ENCODE data around the gene MAP4. TPM values are rescaled to one million over a fixed set of nuclear protein-coding genes. Genes with fewer than 3 reads are reported as not detected.

MAP4 gene
- total and polyA plus RNA-seq, 2 donors (not counting 1 experiment from before 2014, with no cell fraction given), result 39.2 to 132 TPM

DNA sequence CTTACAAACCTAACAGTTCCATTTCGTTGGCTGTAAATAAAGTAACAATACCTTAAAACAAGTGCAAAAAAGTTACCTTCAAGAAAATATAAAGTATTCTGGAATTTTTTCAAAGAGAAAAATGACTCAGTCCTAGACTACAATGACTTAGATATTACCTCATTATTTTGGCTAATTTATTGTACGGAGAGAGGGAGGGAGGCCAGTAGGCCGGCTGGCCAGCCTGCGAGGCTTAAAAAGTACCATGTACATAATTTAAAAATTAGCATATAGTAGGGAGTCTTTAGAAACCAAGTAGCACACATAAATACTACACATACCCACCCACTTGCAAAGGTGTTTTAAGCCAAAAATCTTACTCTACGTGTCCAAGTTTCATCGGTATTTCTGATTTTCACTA lies 41.9 kb upstream of the MAP4 start:
- Mint-ChIP-seq H3K4me3 (no peak overlapping the region), H3K4me1 (peaks cover 15% of the 10 kb centered on the region), H3K9me3 (ENCODE audit: insufficient read depth) (no peaks in the 10 kb centered on the region), H3K27me3 (no peaks in the 10 kb centered on the region), H3K27ac (no peak overlapping the region)
- Histone ChIP-seq H3K79me2 (ENCODE audit: control insufficient read depth, insufficient read depth, low read length) (peaks cover 42% of the 10 kb centered on the region), H3K27me3 (replicated peaks in 1 of 4; ENCODE audit: control extremely low read depth in 1 of 4, control insufficient read depth in 3 of 4, insufficient read depth in 4 of 4, low read length in 3 of 4) (no peaks in the 10 kb centered on the region), H3K27ac (ENCODE audit: low read length in 2 of 2) (no peak overlapping the region), H3K9ac (ENCODE audit: low read length) (no peak overlapping the region), H2AFZ (ENCODE audit: insufficient read depth, low read depth, low read length, poor library complexity, severe bottlenecking) (no peak overlapping the region), H3K4me3 (ENCODE audit: control extremely low read depth in 1 of 5, extremely low read depth in 1 of 5, insufficient read depth in 1 of 5, low read depth in 2 of 5, low read length in 4 of 5) (no peak overlapping the region), H3K36me3 (replicated peaks in 1 of 2; ENCODE audit: control extremely low read depth in 1 of 2, control insufficient read depth in 1 of 2, extremely low read depth in 1 of 2, insufficient read depth in 2 of 2, low read length in 1 of 2) (no peaks in the 10 kb centered on the region), H4K20me1 (ENCODE audit: control insufficient read depth, insufficient read depth, low read length, poor library complexity, severe bottlenecking) (peaks cover 23% of the 10 kb centered on the region), H3K4me2 (replicated peaks; ENCODE audit: low read depth, low read length, poor library complexity, severe bottlenecking) (no peak overlapping the region), H3K9me3 (ENCODE audit: control extremely low read depth in 1 of 3, control insufficient read depth in 2 of 3, insufficient read depth in 1 of 3, low read length in 2 of 3) (peaks cover 0 to 12% (median 0%) of the 10 kb centered on the region in 3 donors), H3K4me1 (ENCODE audit: control insufficient read depth in 2 of 2, insufficient read depth in 2 of 2, low read length in 2 of 2) (no peaks in the 10 kb centered on the region)
- ChIA-PET CTCF (no interaction called here), POLR2A (no interaction called here)
- TF ChIP-seq EZH2 (IDR thresholded peaks at IDR 0.05; ENCODE audit: borderline replicate concordance, insufficient read depth, low read depth, low read length, poor library complexity, severe bottlenecking), result no peak
- TF ChIP-seq CTCF (IDR thresholded peaks at IDR 0.05), result no peak
- ATAC-seq (ENCODE audit: low read depth) (no peak), DNase-seq (no peak)
- intact Hi-C loops (cut with micrococcal nuclease), result no loop called here
- no CpG with 5 or more reads among the region's 6 CpGs for WGBS (ENCODE audit: insufficient coverage)

GRCh38 chr3:48057521-48057920 lies 41.3 kb upstream of the MAP4 start:
- TF ChIP-seq CTCF (IDR thresholded peaks at IDR 0.05) (no peak), EZH2 (IDR thresholded peaks at IDR 0.05; ENCODE audit: borderline replicate concordance, insufficient read depth, low read depth, low read length, poor library complexity, severe bottlenecking) (no peak)
- ChIA-PET POLR2A (no interaction called here), CTCF (no interaction called here)
- Mint-ChIP-seq H3K9me3 (ENCODE audit: insufficient read depth) (no peaks in the 10 kb centered on the region), H3K4me1 (peaks cover 19% of the 10 kb centered on the region), H3K4me3 (no peak overlapping the region), H3K27ac (no peak overlapping the region), H3K27me3 (no peaks in the 10 kb centered on the region)
- Histone ChIP-seq H3K9me3 (ENCODE audit: control extremely low read depth in 1 of 3, control insufficient read depth in 2 of 3, insufficient read depth in 1 of 3, low read length in 2 of 3) (peaks cover 0 to 12% (median 0%) of the 10 kb centered on the region in 3 donors), H3K4me1 (ENCODE audit: control insufficient read depth in 2 of 2, insufficient read depth in 2 of 2, low read length in 2 of 2) (no peaks in the 10 kb centered on the region), H3K9ac (ENCODE audit: low read length) (no peak overlapping the region), H2AFZ (ENCODE audit: insufficient read depth, low read depth, low read length, poor library complexity, severe bottlenecking) (no peak overlapping the region), H3K36me3 (replicated peaks in 1 of 2; ENCODE audit: control extremely low read depth in 1 of 2, control insufficient read depth in 1 of 2, extremely low read depth in 1 of 2, insufficient read depth in 2 of 2, low read length in 1 of 2) (no peaks in the 10 kb centered on the region), H4K20me1 (ENCODE audit: control insufficient read depth, insufficient read depth, low read length, poor library complexity, severe bottlenecking) (peaks cover 19% of the 10 kb centered on the region), H3K27me3 (replicated peaks in 1 of 4; ENCODE audit: control extremely low read depth in 1 of 4, control insufficient read depth in 3 of 4, insufficient read depth in 4 of 4, low read length in 3 of 4) (no peaks in the 10 kb centered on the region), H3K79me2 (ENCODE audit: control insufficient read depth, insufficient read depth, low read length) (peaks cover 37% of the 10 kb centered on the region), H3K4me2 (replicated peaks; ENCODE audit: low read depth, low read length, poor library complexity, severe bottlenecking) (no peak overlapping the region), H3K4me3 (ENCODE audit: control extremely low read depth in 1 of 5, extremely low read depth in 1 of 5, insufficient read depth in 1 of 5, low read depth in 2 of 5, low read length in 4 of 5) (no peak overlapping the region), H3K27ac (ENCODE audit: low read length in 2 of 2) (no peak overlapping the region)
- intact Hi-C loops (cut with micrococcal nuclease), result no loop called here
- WGBS (ENCODE audit: insufficient coverage), result no CpG with 5 or more reads among the region's 2 CpGs
- ATAC-seq (ENCODE audit: low read depth) (no peak), DNase-seq (no peak)
